ENCODE results near the gene PLCG2.
"Not testable (repeated sequence)": the region's sequence is repeated elsewhere in the genome, so short reads cannot be mapped to it uniquely, and the experiment has no call there.

Gene PLCG2

GRCh38 chr16:81755915-81756614 lies 23.0 kb upstream of the PLCG2 start:
- DNase-seq: peak; percentile 76

- DNase-seq: peak; percentile 36
Observed at GRCh38 chr16:81756615-81757356, 22.3 kb upstream of the PLCG2 start.

- no peak for DNase-seq
Observed at GRCh38 chr16:81758376-81758775, 20.7 kb upstream of the PLCG2 start.

- DNase-seq: not testable (repeated sequence)
Observed at GRCh38 chr16:81762322-81762721, 16.8 kb upstream of the PLCG2 start.

GRCh38 chr16:81765111-81765919 lies 13.8 kb upstream of the PLCG2 start:
- no peak for DNase-seq

GRCh38 chr16:81765969-81766368 lies 13.1 kb upstream of the PLCG2 start:
- no peak for DNase-seq

GRCh38 chr16:81767987-81768592 lies 11.0 kb upstream of the PLCG2 start:
- DNase-seq: no peak

- no peak for DNase-seq
Observed at GRCh38 chr16:81770008-81770407, 9.1 kb upstream of the PLCG2 start.

GRCh38 chr16:81774348-81774747 lies 4.7 kb upstream of the PLCG2 start:
- DNase-seq: peak; percentile 7

GRCh38 chr16:81775570-81775969 lies 3.5 kb upstream of the PLCG2 start:
- DNase-seq: no peak

- no peak for DNase-seq
Observed at GRCh38 chr16:81778231-81778630, 860 bp upstream of the PLCG2 start.

GRCh38 chr16:81779536-81780320 lies 637 bp downstream of the PLCG2 start:
- DNase-seq: no peak

GRCh38 chr16:81780350-81780749 lies 1.3 kb downstream of the PLCG2 start:
- DNase-seq: no peak

GRCh38 chr16:81782236-81782635 lies 3.1 kb downstream of the PLCG2 start:
- no peak for DNase-seq

GRCh38 chr16:81784072-81784795 lies 5.1 kb downstream of the PLCG2 start:
- DNase-seq: no peak

- no peak for DNase-seq
Observed at GRCh38 chr16:81785138-81785924, 6.2 kb downstream of the PLCG2 start.

- DNase-seq: no peak
Observed at GRCh38 chr16:81786321-81786720, 7.2 kb downstream of the PLCG2 start.

GRCh38 chr16:81786868-81787267 lies 7.8 kb downstream of the PLCG2 start:
- no peak for DNase-seq

GRCh38 chr16:81787659-81788058 lies 8.6 kb downstream of the PLCG2 start:
- DNase-seq: no peak

- DNase-seq: no peak
Observed at GRCh38 chr16:81790277-81790676, 11.2 kb downstream of the PLCG2 start.

Measured in GDM1 (cell line).